ENCODE measurements around the gene MYBPH. TPM values are rescaled to one million over a fixed set of nuclear protein-coding genes. Genes with fewer than 3 reads are reported as not detected.

Gene MYBPH
- total RNA-seq, 1 donor from 2014 or later: not detected

DNA sequence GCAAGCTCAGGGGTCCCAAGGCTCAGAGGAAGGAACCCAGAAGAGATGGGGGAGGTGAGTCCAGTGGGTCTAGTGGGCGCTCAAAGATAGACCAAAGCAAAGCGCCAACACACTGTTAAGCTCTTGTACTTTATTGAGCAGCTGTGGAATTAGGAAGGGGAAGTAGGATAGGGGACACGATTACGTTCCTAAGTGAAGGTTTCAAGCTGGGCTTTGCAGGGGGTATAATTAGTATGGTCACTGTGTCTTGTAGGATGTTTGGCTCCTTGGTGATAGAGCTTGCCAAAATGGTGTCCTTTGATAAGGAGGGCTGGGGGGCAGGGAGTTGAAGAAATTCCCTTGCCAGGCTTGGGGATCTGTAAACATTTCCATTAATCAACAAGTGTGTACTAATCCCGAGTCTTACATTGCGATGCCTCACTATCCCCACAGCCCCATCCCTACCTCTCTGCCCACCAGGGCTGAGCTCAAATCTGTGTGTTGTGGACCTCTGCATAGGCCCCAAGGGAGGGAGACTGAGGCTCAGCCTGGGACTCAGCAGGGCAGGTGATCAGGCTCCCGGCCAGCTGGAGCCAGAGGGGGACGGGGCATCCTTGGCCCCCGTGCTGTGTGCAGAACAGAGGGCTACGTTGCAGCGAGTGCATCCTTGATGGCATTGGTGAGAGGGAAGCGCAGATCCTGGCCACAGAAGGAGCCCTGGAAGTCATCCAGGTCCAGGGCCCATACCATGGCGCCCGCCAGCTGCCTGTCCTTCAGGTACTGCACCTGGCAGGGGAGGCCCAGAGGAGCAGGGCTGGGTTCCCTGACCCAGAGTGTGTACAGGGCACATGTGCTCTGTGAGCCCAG is 3.4 kb upstream of the MYBPH start:
- TF ChIP-seq, protein P1, sequence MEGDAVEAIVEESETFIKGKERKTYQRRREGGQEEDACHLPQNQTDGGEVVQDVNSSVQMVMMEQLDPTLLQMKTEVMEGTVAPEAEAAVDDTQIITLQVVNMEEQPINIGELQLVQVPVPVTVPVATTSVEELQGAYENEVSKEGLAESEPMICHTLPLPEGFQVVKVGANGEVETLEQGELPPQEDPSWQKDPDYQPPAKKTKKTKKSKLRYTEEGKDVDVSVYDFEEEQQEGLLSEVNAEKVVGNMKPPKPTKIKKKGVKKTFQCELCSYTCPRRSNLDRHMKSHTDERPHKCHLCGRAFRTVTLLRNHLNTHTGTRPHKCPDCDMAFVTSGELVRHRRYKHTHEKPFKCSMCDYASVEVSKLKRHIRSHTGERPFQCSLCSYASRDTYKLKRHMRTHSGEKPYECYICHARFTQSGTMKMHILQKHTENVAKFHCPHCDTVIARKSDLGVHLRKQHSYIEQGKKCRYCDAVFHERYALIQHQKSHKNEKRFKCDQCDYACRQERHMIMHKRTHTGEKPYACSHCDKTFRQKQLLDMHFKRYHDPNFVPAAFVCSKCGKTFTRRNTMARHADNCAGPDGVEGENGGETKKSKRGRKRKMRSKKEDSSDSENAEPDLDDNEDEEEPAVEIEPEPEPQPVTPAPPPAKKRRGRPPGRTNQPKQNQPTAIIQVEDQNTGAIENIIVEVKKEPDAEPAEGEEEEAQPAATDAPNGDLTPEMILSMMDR (IDR thresholded peaks at IDR 0.05; ENCODE audit: unreplicated experiment): no peak
- no peak overlapping the region for H3K27ac Mint-ChIP-seq (ENCODE audit: unreplicated experiment)
- H3K9me3 Mint-ChIP-seq (ENCODE audit: unreplicated experiment): no peaks in the 10 kb centered on the region
- peaks cover 5% of the 10 kb centered on the region for H3K27me3 Mint-ChIP-seq (ENCODE audit: unreplicated experiment)
- H3K4me1 Mint-ChIP-seq (ENCODE audit: unreplicated experiment): peaks cover 10% of the 10 kb centered on the region
- no peak for DNase-seq (ENCODE audit: low spot score)
- no peaks in the 10 kb centered on the region for H3K36me3 Mint-ChIP-seq (ENCODE audit: low read depth, unreplicated experiment)
- no peak overlapping the region for H3K4me3 Mint-ChIP-seq (ENCODE audit: unreplicated experiment)

DNA sequence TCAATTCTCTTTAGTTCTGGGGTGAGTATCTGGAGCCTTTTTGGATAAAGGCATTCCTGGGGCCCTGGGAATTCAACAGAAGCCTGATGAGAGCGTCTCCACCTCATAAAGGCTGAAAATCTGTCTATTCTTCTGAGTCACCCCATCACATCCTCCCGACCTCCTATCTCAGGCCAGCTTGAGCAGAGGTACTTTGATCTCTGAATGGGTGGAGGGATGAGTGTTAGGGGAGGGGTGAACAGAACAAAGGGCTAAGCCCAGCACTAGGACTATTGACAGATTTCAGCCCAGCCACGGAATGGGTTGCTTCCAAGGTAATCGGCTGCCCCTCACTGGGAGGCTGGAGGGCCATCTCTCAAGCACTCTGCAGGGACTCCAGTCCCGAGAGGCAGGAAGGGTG is 2.5 kb upstream of the MYBPH start:
- TF ChIP-seq, protein P1 (IDR thresholded peaks at IDR 0.05; ENCODE audit: unreplicated experiment): no peak
- Mint-ChIP-seq H3K4me3 (ENCODE audit: unreplicated experiment) (no peak overlapping the region), H3K36me3 (ENCODE audit: low read depth, unreplicated experiment) (no peaks in the 10 kb centered on the region), H3K27me3 (ENCODE audit: unreplicated experiment) (peaks cover 4% of the 10 kb centered on the region), H3K9me3 (ENCODE audit: unreplicated experiment) (no peaks in the 10 kb centered on the region), H3K4me1 (ENCODE audit: unreplicated experiment) (peaks cover 10% of the 10 kb centered on the region), H3K27ac (ENCODE audit: unreplicated experiment) (no peak overlapping the region)
- no peak for DNase-seq (ENCODE audit: low spot score)

DNA sequence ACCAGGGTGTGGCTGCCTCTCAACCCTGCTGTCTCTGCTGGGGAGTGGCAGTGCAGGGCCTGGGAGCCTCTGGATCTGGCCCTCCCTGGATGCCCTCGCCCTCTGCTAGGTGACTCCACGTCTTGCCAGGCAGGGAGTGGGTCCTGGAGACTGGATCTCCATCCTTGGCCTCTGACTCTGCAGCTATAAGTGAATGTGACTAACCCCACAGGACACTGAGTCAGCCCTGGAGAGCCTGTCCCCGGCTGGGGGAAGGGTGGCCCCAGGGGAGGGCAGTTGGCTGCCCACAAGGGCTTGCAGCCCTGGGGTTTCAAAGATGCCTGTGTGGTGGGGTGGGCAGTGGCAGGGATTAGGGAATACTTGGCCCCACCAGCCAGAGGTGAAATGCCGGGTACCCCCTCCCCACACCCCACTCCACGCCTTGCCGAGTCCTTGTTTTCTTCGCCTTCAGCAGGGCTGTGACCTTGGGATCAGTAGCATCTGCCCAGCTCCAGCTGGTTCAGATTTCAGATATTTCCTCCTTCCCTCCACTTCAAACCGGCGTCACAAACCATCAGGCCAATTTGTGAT is 1.9 kb upstream of the MYBPH start:
- Mint-ChIP-seq H3K9me3 (ENCODE audit: unreplicated experiment) (no peaks in the 10 kb centered on the region), H3K36me3 (ENCODE audit: low read depth, unreplicated experiment) (no peaks in the 10 kb centered on the region), H3K4me3 (ENCODE audit: unreplicated experiment) (no peak overlapping the region), H3K4me1 (ENCODE audit: unreplicated experiment) (peaks cover 10% of the 10 kb centered on the region), H3K27me3 (ENCODE audit: unreplicated experiment) (peaks cover 3% of the 10 kb centered on the region), H3K27ac (ENCODE audit: unreplicated experiment) (no peak overlapping the region)
- DNase-seq (ENCODE audit: low spot score): no peak
- TF ChIP-seq, protein P1 (IDR thresholded peaks at IDR 0.05; ENCODE audit: unreplicated experiment): no peak

DNA sequence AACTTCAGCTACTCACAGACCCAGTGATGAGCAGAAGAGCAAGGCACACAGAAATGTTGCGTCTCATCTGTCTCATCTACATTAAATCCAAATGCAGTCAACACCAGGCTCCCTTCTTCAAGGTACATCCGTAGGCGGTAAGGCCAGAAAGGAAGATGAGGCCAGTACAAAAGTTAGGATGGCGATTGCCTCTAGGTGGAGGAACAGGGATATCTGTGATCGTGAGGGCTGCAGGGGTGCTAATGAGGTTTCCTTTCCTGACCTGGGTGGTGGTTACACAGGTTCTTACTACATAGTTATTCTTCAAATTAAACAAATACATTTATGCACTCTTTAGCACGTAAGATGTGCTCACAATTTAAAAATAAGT is 1.4 kb upstream of the MYBPH start:
- Mint-ChIP-seq H3K36me3 (ENCODE audit: low read depth, unreplicated experiment) (no peaks in the 10 kb centered on the region), H3K27ac (ENCODE audit: unreplicated experiment) (no peak overlapping the region), H3K4me1 (ENCODE audit: unreplicated experiment) (peaks cover 10% of the 10 kb centered on the region), H3K27me3 (ENCODE audit: unreplicated experiment) (peaks cover 3% of the 10 kb centered on the region), H3K4me3 (ENCODE audit: unreplicated experiment) (no peak overlapping the region), H3K9me3 (ENCODE audit: unreplicated experiment) (no peaks in the 10 kb centered on the region)
- TF ChIP-seq, protein P1 (IDR thresholded peaks at IDR 0.05; ENCODE audit: unreplicated experiment): no peak
- no peak for DNase-seq (ENCODE audit: low spot score)
